GM19239 (cell line): Measurements from ENCODE around the gene RAB11FIP2.
"Not testable (repeated sequence)": the region's sequence is repeated elsewhere in the genome, so short reads cannot be mapped to it uniquely, and the experiment has no call there.

ENCODE experiments used
- DNase-seq: peaks from one replicate; pipeline ENCODE4 v3.0.0; 2011; ENCODE audit warnings: low spot score; ENCODE audit not compliant: insufficient read length
- FAIRE-seq: peaks from 2 replicates; lab custom pipeline; 2011; peaks lifted over from hg19 to GRCh38; lab: Jason Lieb, UNC

RAB11FIP2 gene, protein sequence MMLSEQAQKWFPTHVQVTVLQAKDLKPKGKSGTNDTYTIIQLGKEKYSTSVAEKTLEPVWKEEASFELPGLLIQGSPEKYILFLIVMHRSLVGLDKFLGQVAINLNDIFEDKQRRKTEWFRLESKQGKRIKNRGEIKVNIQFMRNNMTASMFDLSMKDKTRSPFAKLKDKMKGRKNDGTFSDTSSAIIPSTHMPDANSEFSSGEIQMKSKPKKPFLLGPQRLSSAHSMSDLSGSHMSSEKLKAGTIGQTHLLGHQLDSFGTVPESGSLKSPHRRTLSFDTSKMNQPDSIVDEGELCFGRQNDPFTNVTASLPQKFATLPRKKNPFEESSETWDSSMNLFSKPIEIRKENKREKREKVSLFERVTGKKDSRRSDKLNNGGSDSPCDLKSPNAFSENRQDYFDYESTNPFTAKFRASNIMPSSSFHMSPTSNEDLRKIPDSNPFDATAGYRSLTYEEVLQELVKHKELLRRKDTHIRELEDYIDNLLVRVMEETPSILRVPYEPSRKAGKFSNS

DNA sequence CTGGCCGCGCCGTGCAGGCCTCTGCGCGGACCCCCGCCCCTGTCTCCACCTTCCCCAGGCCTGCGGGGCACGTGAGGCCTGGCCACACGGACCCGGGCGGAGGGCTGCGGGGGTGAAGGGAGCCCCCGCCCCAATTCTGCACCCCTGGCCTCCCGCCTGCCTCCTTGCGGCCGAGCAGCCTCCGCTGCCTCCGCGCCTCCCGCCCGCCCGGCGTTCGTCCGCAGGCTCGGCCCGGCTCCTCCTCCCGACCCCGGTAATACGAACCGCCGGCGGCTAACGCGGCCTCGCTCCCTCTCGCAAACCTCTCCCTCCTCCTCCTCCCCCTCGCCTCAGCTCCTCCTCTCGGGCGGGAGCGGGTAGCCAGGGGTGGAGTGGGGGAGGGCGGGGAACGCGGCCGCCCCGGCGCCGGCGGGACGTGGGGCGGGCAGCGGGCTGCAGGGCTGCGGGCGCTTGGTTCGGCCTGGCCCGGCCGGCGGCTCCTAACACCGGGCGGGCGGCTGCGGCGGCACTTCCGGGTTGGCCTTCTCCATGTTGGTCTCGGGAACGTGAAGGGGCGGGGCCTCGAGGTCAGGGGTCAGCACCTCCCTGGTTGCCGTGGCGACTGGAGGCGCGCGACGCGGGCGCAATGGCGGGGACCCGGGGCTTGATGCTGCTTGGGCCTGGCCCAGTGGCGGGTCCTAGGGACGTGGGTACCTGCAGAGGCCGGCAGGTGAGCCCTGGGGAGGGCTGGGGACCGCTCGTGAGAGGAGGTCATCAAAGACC is at the start of gene RAB11FIP2:
Gene RAB11FIP2, minus strand, starts transcription at position 547 of the 762 bp plus-strand sequence. CDS start 778 bp downstream, outside the sequence.
- FAIRE-seq: peak; percentile 84
- DNase-seq: peak; percentile 88

DNA sequence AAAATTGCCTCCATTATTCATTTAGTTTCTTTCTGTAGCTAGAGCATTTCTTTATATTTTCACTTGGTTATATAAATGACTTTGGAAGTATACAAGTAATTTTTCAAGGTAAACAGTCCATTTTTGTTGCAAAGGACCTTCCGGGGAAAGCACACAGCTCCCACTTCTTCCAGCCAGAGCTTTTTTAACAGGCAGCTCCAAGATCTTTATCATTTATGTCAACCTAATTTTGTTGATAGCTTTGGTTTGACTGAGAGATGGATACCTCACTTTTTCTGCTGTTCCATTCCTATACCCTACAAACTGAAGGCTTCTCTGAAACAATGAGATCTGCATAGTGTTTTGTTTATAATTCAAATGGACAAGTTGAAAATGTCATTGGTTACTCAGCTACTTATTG is 49.3 kb upstream of the RAB11FIP2 start:
- no peak for DNase-seq
- FAIRE-seq: no peak

DNA sequence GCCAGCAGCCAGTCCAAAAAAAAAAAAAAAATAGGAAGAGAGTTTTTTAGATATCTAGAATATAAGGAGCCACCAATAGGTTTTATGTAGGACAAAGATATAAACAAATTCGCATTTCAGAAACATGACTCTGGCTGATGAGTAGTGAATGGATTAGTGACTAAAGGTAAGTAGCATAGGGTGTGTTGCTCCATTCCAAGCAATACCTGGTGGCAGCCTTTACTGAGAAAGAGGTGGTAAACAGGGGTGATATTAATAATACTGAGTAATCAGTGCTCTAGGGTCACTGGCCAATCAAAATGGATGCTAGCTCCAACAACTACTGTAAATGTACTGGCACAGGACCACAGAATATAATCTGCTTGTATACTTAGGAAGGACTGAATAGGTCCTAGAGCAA is 45.5 kb upstream of the RAB11FIP2 start:
- DNase-seq (no peak), FAIRE-seq (no peak)

DNA sequence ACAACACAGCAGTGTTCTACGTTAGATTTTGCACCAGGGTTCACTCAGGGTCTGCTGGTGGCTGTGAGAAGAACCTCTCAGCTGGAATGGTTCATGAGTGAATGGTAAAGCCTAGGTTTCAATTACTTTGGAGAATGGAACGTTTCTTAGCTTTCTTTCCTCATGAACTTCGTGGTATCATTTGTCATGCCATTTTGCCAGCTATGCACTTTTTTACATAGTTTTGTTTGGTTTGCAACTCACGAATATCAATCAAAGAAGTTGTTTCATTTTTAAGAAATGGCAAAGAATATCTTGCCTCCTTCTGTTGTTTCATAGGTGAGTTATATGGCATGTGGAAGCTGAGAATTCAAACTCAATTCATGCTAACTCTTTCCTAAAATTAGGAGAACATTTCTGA is 34.1 kb upstream of the RAB11FIP2 start:
- DNase-seq (no peak), FAIRE-seq (no peak)

DNA sequence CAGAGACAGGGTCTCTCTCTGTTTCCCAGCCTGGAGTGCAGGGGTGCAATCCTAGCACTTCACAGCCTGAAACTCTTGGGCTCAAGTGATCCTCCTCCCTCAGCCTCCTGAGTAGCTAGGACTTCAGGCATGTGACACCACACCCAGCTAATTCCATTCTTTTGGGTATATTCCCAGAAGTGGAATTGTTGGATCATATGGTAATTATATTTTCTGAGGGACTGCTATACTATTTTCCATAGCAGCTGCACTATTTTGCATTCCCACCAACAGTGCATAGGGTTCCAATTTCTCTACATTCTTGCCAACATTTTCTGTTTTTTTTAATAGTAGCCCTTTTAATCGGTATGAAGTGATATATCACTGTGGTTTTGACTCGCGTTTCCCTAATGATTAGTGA is 30.0 kb upstream of the RAB11FIP2 start:
- DNase-seq (no peak), FAIRE-seq (no peak)

DNA sequence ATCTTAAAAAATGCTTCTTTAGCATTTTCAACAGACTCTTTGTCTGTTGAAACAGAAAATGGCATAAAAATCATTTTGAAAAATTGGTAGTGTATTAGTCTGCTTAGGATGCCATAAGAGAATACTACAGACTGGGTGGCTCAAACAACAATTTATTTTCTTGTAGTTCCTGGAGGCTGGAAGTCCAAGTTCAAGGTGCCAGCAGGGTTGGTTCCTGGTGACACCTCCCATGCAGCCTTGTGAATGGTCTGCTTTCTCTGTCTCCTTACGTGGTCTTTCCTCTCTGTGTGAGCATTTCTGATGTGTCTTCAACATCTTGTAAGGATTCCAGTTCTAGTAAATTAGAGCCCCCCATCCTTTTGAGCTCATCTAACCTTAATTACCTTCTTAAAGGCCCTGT is 26.1 kb upstream of the RAB11FIP2 start:
- DNase-seq (no peak), FAIRE-seq (no peak)

DNA sequence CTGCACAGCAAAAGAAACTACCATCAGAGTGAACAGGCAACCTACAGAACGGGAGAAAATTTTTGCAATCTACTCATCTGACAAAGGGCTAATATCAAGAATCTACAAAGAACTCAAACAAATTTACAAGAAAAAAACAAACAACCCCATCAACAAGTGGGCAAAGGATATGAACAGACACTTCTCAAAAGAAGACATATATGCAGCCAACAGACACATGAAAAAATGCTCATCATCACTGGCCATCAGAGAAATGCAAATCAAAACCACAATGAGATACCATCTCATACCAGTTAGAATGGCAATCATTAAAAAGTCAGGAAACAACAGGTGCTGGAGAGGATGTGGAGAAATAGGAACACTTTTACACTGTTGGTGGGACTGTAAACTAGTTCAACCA is 20.6 kb upstream of the RAB11FIP2 start:
- not testable (repeated sequence) for FAIRE-seq, DNase-seq

DNA sequence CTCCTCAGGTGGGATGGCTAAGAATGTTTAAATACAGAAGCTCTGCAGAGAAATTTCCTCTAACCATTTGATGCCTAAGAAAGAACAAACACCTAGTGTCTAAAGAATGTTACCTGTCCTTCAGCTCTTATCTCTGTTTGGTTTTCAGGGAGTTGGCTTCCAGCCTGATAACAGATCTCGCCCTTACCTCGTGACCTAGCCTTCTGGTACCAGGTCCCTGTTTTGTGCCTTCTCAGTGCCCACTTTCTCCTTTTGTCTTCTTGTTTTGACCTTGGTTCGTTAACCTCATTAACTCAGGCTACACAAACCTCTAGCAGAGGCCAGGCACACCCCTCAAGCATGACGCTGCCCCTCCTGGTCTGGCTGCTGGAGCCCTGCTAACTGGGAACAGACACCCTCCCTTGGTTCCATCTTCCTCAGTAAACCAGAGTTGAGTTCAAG is 16.1 kb upstream of the RAB11FIP2 start:
- no peak for FAIRE-seq
- DNase-seq: no peak

DNA sequence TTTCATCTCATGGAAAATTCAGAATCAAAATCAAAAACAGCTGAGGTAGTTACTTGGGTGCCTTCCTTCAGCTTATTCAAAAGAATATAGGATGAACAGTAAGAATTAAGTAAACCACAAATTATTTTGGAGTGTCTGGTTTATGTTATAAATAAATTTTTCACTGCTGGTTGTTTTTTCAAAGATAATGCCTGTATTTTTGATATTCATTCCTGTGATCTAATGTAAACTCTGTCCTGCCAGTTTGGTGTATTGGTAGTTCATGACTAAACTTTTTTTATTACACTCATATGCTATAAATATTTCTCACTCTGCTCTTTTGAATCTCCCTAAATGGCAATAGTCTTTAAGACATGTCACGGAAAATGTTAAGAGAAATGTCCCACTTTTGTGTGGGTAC is 11.6 kb upstream of the RAB11FIP2 start:
- FAIRE-seq: no peak
- no peak for DNase-seq

DNA sequence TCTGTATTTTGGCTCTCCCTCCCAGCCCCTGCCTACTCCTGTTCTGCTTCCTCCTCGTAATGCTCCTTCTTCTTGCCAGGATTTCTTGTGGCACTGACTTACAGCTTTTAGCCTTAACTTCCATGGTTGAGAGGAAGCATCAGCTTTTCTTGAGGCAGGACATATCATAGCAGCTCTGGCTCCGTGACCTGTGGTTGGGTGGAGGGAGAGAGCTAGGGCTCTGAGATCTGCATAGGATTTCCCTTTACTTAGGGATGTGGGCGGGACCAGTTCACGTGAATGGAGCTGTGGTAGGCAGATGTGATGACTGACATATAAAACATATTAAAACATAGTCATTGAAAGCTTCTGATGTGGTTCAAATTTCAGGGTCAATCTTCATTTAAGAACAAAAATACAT is 10.6 kb upstream of the RAB11FIP2 start:
- no peak for FAIRE-seq

DNA sequence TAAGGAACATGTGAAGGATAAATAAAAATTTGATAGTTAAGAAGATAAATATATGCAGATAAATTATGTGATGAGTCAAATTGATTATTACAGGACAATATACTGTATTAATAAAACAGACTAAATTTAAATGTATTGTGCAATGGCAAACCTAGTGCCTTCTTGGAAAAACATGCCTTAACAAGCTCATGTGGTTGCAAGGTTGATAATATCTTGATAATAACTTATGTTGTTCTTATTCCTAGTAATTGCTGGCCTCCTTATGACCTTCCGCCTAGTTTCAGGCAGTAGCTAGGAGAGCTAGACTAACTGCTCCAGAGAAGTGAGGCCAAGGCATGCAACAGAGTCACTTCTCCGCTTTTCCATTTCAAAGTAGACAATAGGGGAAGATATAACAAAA is 7.6 kb upstream of the RAB11FIP2 start:
- no peak for FAIRE-seq
- no peak for DNase-seq

More for the DNA sequence above, 10.6 kb upstream of the RAB11FIP2 start:
- no peak for DNase-seq

DNA sequence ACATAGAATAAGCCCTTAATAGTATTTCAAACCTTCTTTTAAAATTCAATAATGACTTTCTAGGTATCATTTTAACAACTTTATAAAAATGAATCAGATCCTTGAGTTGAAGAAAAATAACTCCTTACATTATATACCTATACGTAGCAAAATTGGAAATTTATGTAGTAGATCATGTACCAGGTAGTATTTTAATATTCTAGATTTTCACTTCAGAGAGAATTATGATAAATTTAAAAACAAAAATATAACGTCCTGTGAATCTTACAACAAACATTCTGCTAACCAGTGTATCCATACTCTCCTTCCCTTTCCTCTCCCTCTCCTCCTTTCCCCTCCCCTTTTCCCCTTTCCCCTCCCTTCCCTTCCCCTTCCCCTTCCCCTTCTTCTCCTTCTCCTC is 6.1 kb upstream of the RAB11FIP2 start:
- FAIRE-seq (no peak), DNase-seq (no peak)

DNA sequence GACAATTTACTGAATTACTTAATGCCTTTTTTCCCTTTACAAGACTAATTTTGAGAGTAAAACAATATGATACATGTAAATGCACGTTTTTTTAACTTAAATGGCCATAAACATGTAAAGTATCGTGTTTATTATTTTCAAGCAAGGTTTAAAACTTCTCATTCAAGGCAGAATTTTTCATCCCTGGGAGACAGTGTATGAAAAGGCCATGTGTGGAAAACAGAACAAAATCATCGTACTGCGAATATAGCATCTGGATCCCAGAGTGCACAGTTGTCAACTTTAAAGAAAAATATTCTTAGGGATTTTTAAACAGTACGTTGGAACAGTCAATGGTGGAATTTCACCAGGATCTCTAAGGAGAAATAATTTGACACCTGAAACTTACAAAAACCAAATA is 1.1 kb upstream of the RAB11FIP2 start:
- DNase-seq (no peak), FAIRE-seq (no peak)

DNA sequence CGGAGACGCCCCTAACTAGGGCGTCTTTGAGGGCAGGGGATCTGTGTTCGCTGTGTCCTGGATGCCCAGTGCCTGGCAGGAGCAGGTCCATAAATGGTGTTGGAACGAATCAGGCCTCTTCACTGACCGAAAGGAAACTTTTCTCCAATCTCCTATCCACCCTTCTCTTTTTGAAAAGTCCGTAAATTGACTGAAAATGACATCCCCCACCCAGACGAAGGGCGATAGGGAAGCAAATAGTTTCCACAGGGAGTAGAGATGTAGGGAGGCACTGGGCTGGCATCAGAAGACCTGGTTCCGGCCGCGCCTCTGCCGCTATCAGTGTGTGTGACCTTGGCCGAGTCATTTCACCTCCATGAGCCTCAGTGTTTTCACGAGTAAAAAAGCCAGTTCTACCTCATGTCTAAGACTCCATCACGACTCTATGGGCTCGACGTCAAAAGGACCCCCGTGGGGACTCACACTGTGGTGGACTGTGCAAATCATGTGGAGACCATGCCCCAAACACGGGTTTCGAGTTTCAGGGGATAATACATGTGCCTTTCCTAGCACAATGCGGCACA is 497 bp upstream of the RAB11FIP2 start:
- no peak for DNase-seq
- FAIRE-seq: no peak

DNA sequence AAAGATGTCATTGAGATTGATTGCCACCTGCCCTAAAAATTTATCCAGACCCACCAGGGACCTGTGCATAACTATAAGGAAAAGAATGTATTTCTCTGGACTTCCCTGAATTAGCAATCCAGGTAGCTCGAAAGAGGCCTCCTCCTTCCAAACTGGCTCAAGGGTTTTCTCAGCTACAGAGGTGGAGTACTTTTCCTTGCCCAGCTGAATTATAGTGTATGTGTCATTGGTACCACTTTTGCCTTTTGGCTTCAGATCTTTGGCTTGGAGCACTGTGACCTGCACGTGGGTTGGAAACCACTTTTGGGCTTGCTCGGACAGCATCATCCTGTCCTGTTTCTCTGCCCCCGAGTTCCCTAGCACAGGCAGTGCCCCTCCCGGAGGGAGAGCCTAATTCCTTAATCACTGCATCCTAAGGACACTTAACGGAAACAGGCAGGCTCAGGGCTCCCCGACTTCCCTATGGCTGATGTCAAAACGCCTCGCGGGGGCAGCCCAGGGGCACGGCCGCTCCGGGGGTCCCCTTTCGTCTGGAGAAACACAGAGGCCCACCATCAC is 825 bp downstream of the RAB11FIP2 start:
- FAIRE-seq: peak; percentile 81
- no peak for DNase-seq

DNA sequence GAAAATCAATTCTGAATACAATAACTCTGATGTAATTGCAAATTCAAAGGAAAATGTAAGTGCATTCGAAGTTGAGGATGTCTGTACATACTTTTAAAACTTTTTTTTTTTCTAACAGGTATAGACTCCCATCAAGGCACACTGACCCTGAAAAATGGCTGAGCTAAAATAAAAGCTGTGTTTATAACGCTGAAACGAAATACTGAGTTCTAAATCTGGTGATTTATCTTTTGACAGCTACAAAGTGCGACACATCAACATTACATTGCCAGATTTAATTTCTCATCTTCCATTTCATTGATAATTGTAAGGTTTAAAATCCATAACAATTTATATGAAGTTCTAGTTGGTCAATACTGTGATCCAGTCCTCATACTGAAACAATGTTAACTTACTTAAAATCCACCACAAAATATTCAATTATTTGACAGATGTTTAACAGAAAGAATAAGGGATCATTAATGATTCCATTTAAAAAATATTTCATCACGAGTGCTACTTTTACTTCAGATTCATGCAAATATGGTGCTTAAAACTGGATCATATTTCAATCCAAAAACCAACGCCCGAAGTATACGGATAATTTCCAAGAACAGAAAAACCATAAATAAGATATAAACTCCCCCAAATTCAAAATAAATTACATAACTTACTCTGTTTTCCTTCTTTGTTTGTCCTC is 1.4 kb downstream of the RAB11FIP2 start:
- peak; percentile 65 for FAIRE-seq

DNA sequence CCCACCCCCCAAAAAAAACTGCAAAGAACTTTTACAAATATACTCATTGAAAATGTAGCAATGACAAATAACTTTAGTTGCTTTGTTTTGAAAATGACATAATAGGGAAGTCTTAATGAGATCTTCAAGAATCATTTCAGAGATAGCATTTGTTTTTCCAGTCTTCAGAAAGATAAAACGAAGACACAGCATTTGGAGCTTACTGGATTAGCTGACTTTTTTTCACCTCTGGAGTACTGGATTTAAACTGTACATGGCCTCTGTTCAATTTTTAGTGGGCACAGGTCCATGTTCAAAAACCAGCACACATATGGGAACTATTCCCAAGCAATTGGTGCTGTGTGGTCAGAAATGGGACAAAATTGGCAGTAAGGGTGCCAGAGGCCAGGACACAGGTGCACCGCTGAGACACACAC is 3.9 kb downstream of the RAB11FIP2 start:
- no peak for FAIRE-seq

More for the DNA sequence above, 1.4 kb downstream of the RAB11FIP2 start:
- DNase-seq: no peak

DNA sequence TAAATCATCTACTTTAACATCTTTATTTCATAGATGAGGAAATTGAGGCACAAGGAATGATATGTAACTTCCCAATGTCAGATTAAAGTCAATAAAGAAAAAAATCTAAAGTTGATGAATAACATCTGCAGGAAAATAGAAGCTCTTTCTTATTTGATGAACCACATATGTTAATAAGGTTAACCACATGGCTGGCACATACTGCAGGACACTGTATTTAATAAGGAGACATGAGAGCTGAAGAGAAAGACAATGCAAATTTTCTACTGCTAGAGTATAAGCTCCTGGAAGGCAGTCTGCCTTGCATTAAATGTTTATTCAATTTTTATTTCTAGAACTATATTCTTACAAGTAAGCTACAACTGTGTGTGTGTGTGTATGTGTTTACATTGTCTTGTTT is 4.4 kb downstream of the RAB11FIP2 start:
- no peak for DNase-seq
- no peak for FAIRE-seq

More for the DNA sequence above, 3.9 kb downstream of the RAB11FIP2 start:
- DNase-seq: no peak

DNA sequence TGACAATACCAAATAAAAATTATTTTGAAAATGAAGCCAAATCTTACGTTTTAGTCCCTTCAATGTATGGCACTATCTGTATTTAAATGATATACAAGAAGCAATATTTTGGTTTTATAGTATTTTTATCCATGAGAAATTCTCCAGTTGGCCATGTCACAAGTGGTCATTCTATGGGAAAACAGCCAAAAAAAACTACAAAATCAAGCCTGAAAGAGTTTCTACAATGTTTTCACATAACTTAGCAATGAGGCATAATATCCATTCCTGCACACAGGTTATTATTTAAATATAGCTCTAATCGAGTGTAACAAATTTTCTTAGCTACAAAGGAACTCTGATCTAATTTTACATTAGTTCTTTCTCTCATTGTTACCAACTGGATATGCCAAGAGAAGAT is 5.4 kb downstream of the RAB11FIP2 start:
- DNase-seq (no peak), FAIRE-seq (no peak)
